ENCODE measurements around the gene SIN3B. TPM values are rescaled to one million over a fixed set of nuclear protein-coding genes. Genes with fewer than 3 reads are reported as not detected.
A peak's percentile ranks its signal among the peaks of the same experiment; 100 is the strongest.

The SIN3B gene
- total RNA-seq, 1 donor = 24.2 TPM

DNA sequence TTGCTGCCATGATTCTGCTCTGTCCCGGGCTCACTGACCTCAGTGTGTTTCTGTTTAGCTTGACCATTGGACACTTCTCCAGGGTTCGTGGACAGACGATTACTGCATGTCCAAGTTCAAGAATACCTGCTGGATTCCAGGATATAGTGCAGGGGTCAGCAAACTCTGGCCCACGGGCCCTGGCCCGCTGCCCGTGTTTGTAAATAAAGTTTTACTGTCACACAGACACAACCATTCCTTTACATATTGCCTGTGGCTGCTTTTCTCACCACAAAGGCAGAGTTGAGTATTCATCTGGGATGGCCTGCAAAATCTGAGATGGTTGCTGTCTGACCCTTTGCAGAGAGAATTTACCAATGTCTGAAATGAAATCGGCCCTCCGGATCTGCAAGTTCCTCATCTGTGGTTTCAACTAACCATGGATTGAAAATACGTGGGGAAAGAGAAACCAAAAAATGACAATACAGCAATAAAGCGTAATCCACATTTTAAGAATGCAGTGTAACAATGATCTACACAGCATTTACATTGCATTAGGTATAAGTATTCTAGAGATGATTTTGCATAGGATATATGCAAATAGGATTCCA lies 33.7 kb downstream of the SIN3B start:
- peaks cover 47% of the 10 kb centered on the region for H3K36me3 ChIP-seq (ENCODE audit: insufficient read depth, low read length)
- no peaks in the 10 kb centered on the region for H3K4me1 ChIP-seq (ENCODE audit: insufficient read depth, low read length)
- TF ChIP-seq, protein P1, sequence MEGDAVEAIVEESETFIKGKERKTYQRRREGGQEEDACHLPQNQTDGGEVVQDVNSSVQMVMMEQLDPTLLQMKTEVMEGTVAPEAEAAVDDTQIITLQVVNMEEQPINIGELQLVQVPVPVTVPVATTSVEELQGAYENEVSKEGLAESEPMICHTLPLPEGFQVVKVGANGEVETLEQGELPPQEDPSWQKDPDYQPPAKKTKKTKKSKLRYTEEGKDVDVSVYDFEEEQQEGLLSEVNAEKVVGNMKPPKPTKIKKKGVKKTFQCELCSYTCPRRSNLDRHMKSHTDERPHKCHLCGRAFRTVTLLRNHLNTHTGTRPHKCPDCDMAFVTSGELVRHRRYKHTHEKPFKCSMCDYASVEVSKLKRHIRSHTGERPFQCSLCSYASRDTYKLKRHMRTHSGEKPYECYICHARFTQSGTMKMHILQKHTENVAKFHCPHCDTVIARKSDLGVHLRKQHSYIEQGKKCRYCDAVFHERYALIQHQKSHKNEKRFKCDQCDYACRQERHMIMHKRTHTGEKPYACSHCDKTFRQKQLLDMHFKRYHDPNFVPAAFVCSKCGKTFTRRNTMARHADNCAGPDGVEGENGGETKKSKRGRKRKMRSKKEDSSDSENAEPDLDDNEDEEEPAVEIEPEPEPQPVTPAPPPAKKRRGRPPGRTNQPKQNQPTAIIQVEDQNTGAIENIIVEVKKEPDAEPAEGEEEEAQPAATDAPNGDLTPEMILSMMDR (IDR thresholded peaks at IDR 0.05; ENCODE audit: extremely low read depth, low read depth, low read length) = no peak
- no peak overlapping the region for H3K4me2 ChIP-seq (ENCODE audit: insufficient read depth, low read length)
- no peaks in the 10 kb centered on the region for H3K79me2 ChIP-seq (ENCODE audit: insufficient read depth, low read length)
- H3K27me3 ChIP-seq (ENCODE audit: insufficient read depth, low read length) = no peaks in the 10 kb centered on the region
- no peaks in the 10 kb centered on the region for H3K9me3 ChIP-seq (ENCODE audit: low read depth, low read length)
- H2AFZ ChIP-seq (ENCODE audit: low read length) = no peak overlapping the region
- DNase-seq (ENCODE audit: insufficient read length, low spot score, missing footprints) = peak; percentile 21
- no peak overlapping the region for H3K4me3 ChIP-seq (ENCODE audit: insufficient read depth, low read length)
- H3K27ac ChIP-seq (ENCODE audit: low read depth, low read length) = no peak overlapping the region
- peaks cover 7% of the 10 kb centered on the region for H4K20me1 ChIP-seq (ENCODE audit: insufficient read depth, low read length)

GRCh38 chr19:16867211-16867610 lies 38.0 kb downstream of the SIN3B start:
- DNase-seq (ENCODE audit: insufficient read length, low spot score, missing footprints) = peak; percentile 60
- TF ChIP-seq, protein P1 (IDR thresholded peaks at IDR 0.05; ENCODE audit: extremely low read depth, low read depth, low read length) = no peak

GRCh38 chr19:16868423-16869130 lies 39.4 kb downstream of the SIN3B start:
- DNase-seq (ENCODE audit: insufficient read length, low spot score, missing footprints) = peak; percentile 25
- Histone ChIP-seq H3K9me3 (ENCODE audit: low read depth, low read length) (no peaks in the 10 kb centered on the region), H3K79me2 (ENCODE audit: insufficient read depth, low read length) (peaks cover under 1% of the 10 kb centered on the region), H3K4me1 (ENCODE audit: insufficient read depth, low read length) (no peaks in the 10 kb centered on the region), H3K27ac (ENCODE audit: low read depth, low read length) (no peak overlapping the region), H3K4me2 (ENCODE audit: insufficient read depth, low read length) (no peak overlapping the region), H3K4me3 (ENCODE audit: insufficient read depth, low read length) (no peak overlapping the region), H4K20me1 (ENCODE audit: insufficient read depth, low read length) (peaks cover 18% of the 10 kb centered on the region), H3K27me3 (ENCODE audit: insufficient read depth, low read length) (no peaks in the 10 kb centered on the region), H3K36me3 (ENCODE audit: insufficient read depth, low read length) (peaks cover 57% of the 10 kb centered on the region), H2AFZ (ENCODE audit: low read length) (no peak overlapping the region)
- TF ChIP-seq, protein P1 (IDR thresholded peaks at IDR 0.05; ENCODE audit: extremely low read depth, low read depth, low read length) = no peak

More at GRCh38 chr19:16867211-16867610, 38.0 kb downstream of the SIN3B start:
- no peaks in the 10 kb centered on the region for H3K4me1 ChIP-seq (ENCODE audit: insufficient read depth, low read length)
- no peaks in the 10 kb centered on the region for H3K27me3 ChIP-seq (ENCODE audit: insufficient read depth, low read length)
- H3K4me3 ChIP-seq (ENCODE audit: insufficient read depth, low read length) = no peak overlapping the region
- H3K36me3 ChIP-seq (ENCODE audit: insufficient read depth, low read length) = peaks cover 65% of the 10 kb centered on the region
- no peaks in the 10 kb centered on the region for H3K9me3 ChIP-seq (ENCODE audit: low read depth, low read length)
- no peak overlapping the region for H3K4me2 ChIP-seq (ENCODE audit: insufficient read depth, low read length)
- H3K27ac ChIP-seq (ENCODE audit: low read depth, low read length) = no peak overlapping the region
- H3K79me2 ChIP-seq (ENCODE audit: insufficient read depth, low read length) = no peaks in the 10 kb centered on the region
- H4K20me1 ChIP-seq (ENCODE audit: insufficient read depth, low read length) = peaks cover 15% of the 10 kb centered on the region
- H2AFZ ChIP-seq (ENCODE audit: low read length) = no peak overlapping the region

- H3K4me3 ChIP-seq (ENCODE audit: insufficient read depth, low read length) = no peak overlapping the region
- H3K27me3 ChIP-seq (ENCODE audit: insufficient read depth, low read length) = no peaks in the 10 kb centered on the region
- H3K27ac ChIP-seq (ENCODE audit: low read depth, low read length) = no peak overlapping the region
- TF ChIP-seq, protein P1 (IDR thresholded peaks at IDR 0.05; ENCODE audit: extremely low read depth, low read depth, low read length) = no peak
- peaks cover 27% of the 10 kb centered on the region for H4K20me1 ChIP-seq (ENCODE audit: insufficient read depth, low read length)
- no peak overlapping the region for H2AFZ ChIP-seq (ENCODE audit: low read length)
- no peaks in the 10 kb centered on the region for H3K4me1 ChIP-seq (ENCODE audit: insufficient read depth, low read length)
- peak; percentile 48 for DNase-seq (ENCODE audit: insufficient read length, low spot score, missing footprints)
- no peak overlapping the region for H3K4me2 ChIP-seq (ENCODE audit: insufficient read depth, low read length)
- peaks cover 56% of the 10 kb centered on the region for H3K36me3 ChIP-seq (ENCODE audit: insufficient read depth, low read length)
- H3K79me2 ChIP-seq (ENCODE audit: insufficient read depth, low read length) = peaks cover 9% of the 10 kb centered on the region
- H3K9me3 ChIP-seq (ENCODE audit: low read depth, low read length) = no peaks in the 10 kb centered on the region
These were observed 40.3 kb downstream of the SIN3B start for GRCh38 chr19:16869331-16869972.
